ENCODE measurements around the gene NOTCH2. TPM values are rescaled to one million over a fixed set of nuclear protein-coding genes. Genes with fewer than 3 reads are reported as not detected.

The NOTCH2 gene
- total and polyA plus RNA-seq, 2 donors (not counting 1 experiment from before 2014, with no cell fraction given) = 32.1 to 184 TPM

DNA sequence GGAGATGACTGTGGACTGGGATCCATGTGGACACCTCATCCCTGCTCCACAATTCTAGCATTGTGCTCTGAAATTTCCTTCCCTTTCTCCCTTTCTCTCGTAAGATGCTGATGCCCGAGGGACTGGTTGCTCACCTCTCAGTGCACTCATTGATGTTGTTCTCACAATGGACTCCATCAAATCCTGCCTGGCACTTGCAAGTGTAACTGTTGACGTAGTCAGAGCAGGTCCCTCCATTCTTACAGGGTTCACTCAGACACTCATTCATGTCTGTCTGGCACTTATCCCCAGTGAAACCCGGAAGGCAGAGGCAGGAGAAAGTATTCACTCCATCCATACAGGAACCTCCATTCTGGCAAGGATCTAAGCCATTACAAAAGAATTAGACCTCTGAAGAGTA lies 128.1 kb downstream of the NOTCH2 start:
- Mint-ChIP-seq H3K4me3 (no peak overlapping the region), H3K4me1 (peaks cover 4% of the 10 kb centered on the region), H3K27ac (no peak overlapping the region), H3K27me3 (no peaks in the 10 kb centered on the region), H3K9me3 (ENCODE audit: insufficient read depth) (no peaks in the 10 kb centered on the region)
- ChIA-PET POLR2A (no interaction called here), CTCF (interaction anchor here (1.1 to 1.2 kb wide), 2 partner anchors 9 to 27 kb away, joined by 4 to 5 read pairs; no protein-coding TSS in a partner anchor)
- H3K27ac ChIP-seq (ENCODE audit: low read length in 2 of 2) = no peak overlapping the region
- H3K4me3 ChIP-seq (ENCODE audit: control extremely low read depth in 1 of 5, extremely low read depth in 1 of 5, insufficient read depth in 1 of 5, low read depth in 2 of 5, low read length in 4 of 5) = no peak overlapping the region
- H3K9ac ChIP-seq (ENCODE audit: low read length) = no peak overlapping the region
- H4K20me1 ChIP-seq (ENCODE audit: control insufficient read depth, insufficient read depth, low read length, poor library complexity, severe bottlenecking) = no peaks in the 10 kb centered on the region
- H3K79me2 ChIP-seq (ENCODE audit: control insufficient read depth, insufficient read depth, low read length) = peaks cover 3% of the 10 kb centered on the region
- TF ChIP-seq, protein P1, sequence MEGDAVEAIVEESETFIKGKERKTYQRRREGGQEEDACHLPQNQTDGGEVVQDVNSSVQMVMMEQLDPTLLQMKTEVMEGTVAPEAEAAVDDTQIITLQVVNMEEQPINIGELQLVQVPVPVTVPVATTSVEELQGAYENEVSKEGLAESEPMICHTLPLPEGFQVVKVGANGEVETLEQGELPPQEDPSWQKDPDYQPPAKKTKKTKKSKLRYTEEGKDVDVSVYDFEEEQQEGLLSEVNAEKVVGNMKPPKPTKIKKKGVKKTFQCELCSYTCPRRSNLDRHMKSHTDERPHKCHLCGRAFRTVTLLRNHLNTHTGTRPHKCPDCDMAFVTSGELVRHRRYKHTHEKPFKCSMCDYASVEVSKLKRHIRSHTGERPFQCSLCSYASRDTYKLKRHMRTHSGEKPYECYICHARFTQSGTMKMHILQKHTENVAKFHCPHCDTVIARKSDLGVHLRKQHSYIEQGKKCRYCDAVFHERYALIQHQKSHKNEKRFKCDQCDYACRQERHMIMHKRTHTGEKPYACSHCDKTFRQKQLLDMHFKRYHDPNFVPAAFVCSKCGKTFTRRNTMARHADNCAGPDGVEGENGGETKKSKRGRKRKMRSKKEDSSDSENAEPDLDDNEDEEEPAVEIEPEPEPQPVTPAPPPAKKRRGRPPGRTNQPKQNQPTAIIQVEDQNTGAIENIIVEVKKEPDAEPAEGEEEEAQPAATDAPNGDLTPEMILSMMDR (IDR thresholded peaks at IDR 0.05) = no peak
- TF ChIP-seq EZH2 (IDR thresholded peaks at IDR 0.05; ENCODE audit: borderline replicate concordance, insufficient read depth, low read depth, low read length, poor library complexity, severe bottlenecking) = no peak
- ATAC-seq (ENCODE audit: low read depth) (no peak), DNase-seq (no peak)
- WGBS (ENCODE audit: insufficient coverage) = 95% methylated on average over 4 of the region's 4 CpGs
- H2AFZ ChIP-seq (ENCODE audit: insufficient read depth, low read depth, low read length, poor library complexity, severe bottlenecking) = no peak overlapping the region
- H3K27me3 ChIP-seq (replicated peaks in 1 of 4; ENCODE audit: control extremely low read depth in 1 of 4, control insufficient read depth in 3 of 4, insufficient read depth in 4 of 4, low read length in 3 of 4) = no peaks in the 10 kb centered on the region
- intact Hi-C loops (cut with micrococcal nuclease) = no loop called here
- H3K4me2 ChIP-seq (replicated peaks; ENCODE audit: low read depth, low read length, poor library complexity, severe bottlenecking) = no peak overlapping the region
- peaks cover 0 to 1% (median 0%) of the 10 kb centered on the region in 3 donors for H3K9me3 ChIP-seq (ENCODE audit: control extremely low read depth in 1 of 3, control insufficient read depth in 2 of 3, insufficient read depth in 1 of 3, low read length in 2 of 3)
- peaks cover 43 to 73% of the 10 kb centered on the region in 2 experiments for H3K36me3 ChIP-seq (replicated peaks in 1 of 2; ENCODE audit: control extremely low read depth in 1 of 2, control insufficient read depth in 1 of 2, extremely low read depth in 1 of 2, insufficient read depth in 2 of 2, low read length in 1 of 2)
- H3K4me1 ChIP-seq (ENCODE audit: control insufficient read depth in 2 of 2, insufficient read depth in 2 of 2, low read length in 2 of 2) = no peaks in the 10 kb centered on the region

DNA sequence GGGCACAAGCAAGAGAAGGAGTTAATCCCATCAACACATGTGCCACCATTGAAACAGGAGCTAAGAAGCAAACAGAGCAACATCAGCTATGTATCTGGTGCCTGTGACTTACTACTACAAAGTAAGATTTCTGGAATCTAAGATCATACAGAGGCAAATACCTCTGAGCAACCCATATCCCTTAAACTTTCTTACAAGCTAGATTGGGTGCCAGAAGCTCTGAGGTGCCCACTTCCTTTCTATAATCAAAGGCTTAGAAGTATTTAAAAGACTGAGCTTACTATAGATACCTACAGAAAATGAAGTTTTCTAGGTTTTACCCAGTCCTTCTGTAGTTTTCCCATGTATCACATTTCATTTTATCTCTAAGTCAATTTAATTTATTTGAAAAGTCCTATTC lies 128.8 kb downstream of the NOTCH2 start:
- no peak overlapping the region for H3K9ac ChIP-seq (ENCODE audit: low read length)
- ATAC-seq (ENCODE audit: low read depth) = no peak
- H3K4me3 Mint-ChIP-seq = no peak overlapping the region
- peaks cover 0 to 1% (median 0%) of the 10 kb centered on the region in 3 donors for H3K9me3 ChIP-seq (ENCODE audit: control extremely low read depth in 1 of 3, control insufficient read depth in 2 of 3, insufficient read depth in 1 of 3, low read length in 2 of 3)
- H2AFZ ChIP-seq (ENCODE audit: insufficient read depth, low read depth, low read length, poor library complexity, severe bottlenecking) = no peak overlapping the region
- no peak overlapping the region for H3K4me2 ChIP-seq (replicated peaks; ENCODE audit: low read depth, low read length, poor library complexity, severe bottlenecking)
- H3K9me3 Mint-ChIP-seq (ENCODE audit: insufficient read depth) = no peaks in the 10 kb centered on the region
- H3K27ac ChIP-seq (ENCODE audit: low read length in 2 of 2) = no peak overlapping the region
- H3K27me3 Mint-ChIP-seq = no peaks in the 10 kb centered on the region
- no peaks in the 10 kb centered on the region for H3K27me3 ChIP-seq (replicated peaks in 1 of 4; ENCODE audit: control extremely low read depth in 1 of 4, control insufficient read depth in 3 of 4, insufficient read depth in 4 of 4, low read length in 3 of 4)
- H3K4me1 Mint-ChIP-seq = no peaks in the 10 kb centered on the region
- peaks cover under 1% of the 10 kb centered on the region for H3K79me2 ChIP-seq (ENCODE audit: control insufficient read depth, insufficient read depth, low read length)
- H4K20me1 ChIP-seq (ENCODE audit: control insufficient read depth, insufficient read depth, low read length, poor library complexity, severe bottlenecking) = no peaks in the 10 kb centered on the region
- H3K27ac Mint-ChIP-seq = no peak overlapping the region
- DNase-seq = no peak
- TF ChIP-seq, protein P1 (IDR thresholded peaks at IDR 0.05) = no peak
- no peak for TF ChIP-seq EZH2 (IDR thresholded peaks at IDR 0.05; ENCODE audit: borderline replicate concordance, insufficient read depth, low read depth, low read length, poor library complexity, severe bottlenecking)
- intact Hi-C loops (cut with micrococcal nuclease) = no loop called here
- H3K4me1 ChIP-seq (ENCODE audit: control insufficient read depth in 2 of 2, insufficient read depth in 2 of 2, low read length in 2 of 2) = no peaks in the 10 kb centered on the region
- H3K4me3 ChIP-seq (ENCODE audit: control extremely low read depth in 1 of 5, extremely low read depth in 1 of 5, insufficient read depth in 1 of 5, low read depth in 2 of 5, low read length in 4 of 5) = no peak overlapping the region
- POLR2A ChIA-PET = no interaction called here
- CTCF ChIA-PET = interaction anchor here (1.1 to 1.2 kb wide), 2 partner anchors 10 to 27 kb away, joined by 4 to 5 read pairs; no protein-coding TSS in a partner anchor
- H3K36me3 ChIP-seq (replicated peaks in 1 of 2; ENCODE audit: control extremely low read depth in 1 of 2, control insufficient read depth in 1 of 2, extremely low read depth in 1 of 2, insufficient read depth in 2 of 2, low read length in 1 of 2) = peaks cover 45 to 80% of the 10 kb centered on the region in 2 experiments
